Posterior cingulate gyrus (tissue), 11 donors: ENCODE measurements around the gene BCL6B.

Experiments
- DNase-seq, 10 donors: peaks; one replicate each; pipeline versions ENCODE4 v3.0.0 to v3.0.0-alpha.2; 2020 to 2021; ENCODE audit warnings: mixed read lengths in 3 of 10
- intact Hi-C: fragments of 100-400 bp; cut with DNase I; formaldehyde crosslinking; loops from one replicate; pipeline ENCODE4 v1.15.1; 2023

Gene BCL6B

GRCh38 chr17:7004398-7005253 lies 18.2 kb upstream of the BCL6B start:
- DNase-seq, result no peak
- intact Hi-C loops, result loop anchor here (1.0 to 2.0 kb wide), 3 partner anchors 94 to 338 kb away; no protein-coding TSS in a partner anchor

- DNase-seq, result no peak
- intact Hi-C loops, result loop anchor here (2.0 kb wide), 2 partner anchors 95 to 339 kb away; no protein-coding TSS in a partner anchor
Observed at GRCh38 chr17:7005716-7006115, 17.1 kb upstream of the BCL6B start.

GRCh38 chr17:7007143-7007542 lies 15.7 kb upstream of the BCL6B start:
- intact Hi-C loops, result no loop called here
- peak in 1 of 10 donors; percentile 26 for DNase-seq

GRCh38 chr17:7010523-7010922 lies 12.3 kb upstream of the BCL6B start:
- peak in 1 of 10 donors; percentile 4 for DNase-seq
- intact Hi-C loops, result no loop called here

GRCh38 chr17:7011415-7011814 lies 11.4 kb upstream of the BCL6B start:
- intact Hi-C loops, result no loop called here
- peak in 1 of 10 donors; percentile 25 for DNase-seq

GRCh38 chr17:7011942-7012254 lies 11.0 kb upstream of the BCL6B start:
- DNase-seq, result no peak
- intact Hi-C loops, result no loop called here

GRCh38 chr17:7014261-7014994 lies 8.4 kb upstream of the BCL6B start:
- intact Hi-C loops, result no loop called here

GRCh38 chr17:7014995-7015958 lies 7.6 kb upstream of the BCL6B start:
- DNase-seq, result peak in 3 of 10 donors; percentile 72 to 96 (median 76)
- intact Hi-C loops, result no loop called here

More at GRCh38 chr17:7014261-7014994, 8.4 kb upstream of the BCL6B start:
- peak; percentile 93 to 100 (median 98) for DNase-seq

- DNase-seq, result peak in 2 of 10 donors; percentile 13 to 33
- intact Hi-C loops, result no loop called here
Observed at GRCh38 chr17:7016418-7016817, 6.4 kb upstream of the BCL6B start.

GRCh38 chr17:7016886-7017826 lies 5.7 kb upstream of the BCL6B start:
- intact Hi-C loops, result no loop called here

GRCh38 chr17:7017827-7018200 lies 5.0 kb upstream of the BCL6B start:
- peak in 2 of 10 donors; percentile 45 to 69 for DNase-seq
- intact Hi-C loops, result no loop called here

More at GRCh38 chr17:7016886-7017826, 5.7 kb upstream of the BCL6B start:
- DNase-seq, result peak in 2 of 10 donors; percentile 50 to 67

GRCh38 chr17:7018331-7018964 lies 4.4 kb upstream of the BCL6B start:
- peak in 2 of 10 donors; percentile 76 to 86 for DNase-seq
- intact Hi-C loops, result no loop called here

GRCh38 chr17:7019367-7019766 lies 3.5 kb upstream of the BCL6B start:
- intact Hi-C loops, result no loop called here
- peak in 3 of 10 donors; percentile 69 to 83 (median 77) for DNase-seq

- intact Hi-C loops, result loop anchor here (5.0 kb wide), 2 partner anchors 108 to 178 kb away; no protein-coding TSS in a partner anchor
- peak in 5 of 10 donors; percentile 45 to 90 (median 77) for DNase-seq
Observed at GRCh38 chr17:7019839-7020519, 2.9 kb upstream of the BCL6B start.

- DNase-seq, result peak in 2 of 10 donors; percentile 29 to 63
- intact Hi-C loops, result loop anchor here (5.0 kb wide), 2 partner anchors 109 to 179 kb away; no protein-coding TSS in a partner anchor
Observed at GRCh38 chr17:7020894-7021664, 1.8 kb upstream of the BCL6B start.

GRCh38 chr17:7021993-7022778 lies 664 bp upstream of the BCL6B start:
- DNase-seq, result peak in 9 of 10 donors; percentile 52 to 96 (median 69)
- intact Hi-C loops, result loop anchor here (5.0 kb wide), 2 partner anchors 110 to 180 kb away; no protein-coding TSS in a partner anchor
